Stimulated activated CD4-positive, alpha-beta T cell treated with anti-CD3 and anti-CD28 coated beads, Interleukin-4, amount 100 ng/mL, for 24 hours (primary cell): ENCODE results near the gene PGLYRP2.

Source experiments
- DNase-seq: peaks from one replicate; pipeline ENCODE4 v3.0.0-alpha.2; 2020

PGLYRP2 gene

DNA sequence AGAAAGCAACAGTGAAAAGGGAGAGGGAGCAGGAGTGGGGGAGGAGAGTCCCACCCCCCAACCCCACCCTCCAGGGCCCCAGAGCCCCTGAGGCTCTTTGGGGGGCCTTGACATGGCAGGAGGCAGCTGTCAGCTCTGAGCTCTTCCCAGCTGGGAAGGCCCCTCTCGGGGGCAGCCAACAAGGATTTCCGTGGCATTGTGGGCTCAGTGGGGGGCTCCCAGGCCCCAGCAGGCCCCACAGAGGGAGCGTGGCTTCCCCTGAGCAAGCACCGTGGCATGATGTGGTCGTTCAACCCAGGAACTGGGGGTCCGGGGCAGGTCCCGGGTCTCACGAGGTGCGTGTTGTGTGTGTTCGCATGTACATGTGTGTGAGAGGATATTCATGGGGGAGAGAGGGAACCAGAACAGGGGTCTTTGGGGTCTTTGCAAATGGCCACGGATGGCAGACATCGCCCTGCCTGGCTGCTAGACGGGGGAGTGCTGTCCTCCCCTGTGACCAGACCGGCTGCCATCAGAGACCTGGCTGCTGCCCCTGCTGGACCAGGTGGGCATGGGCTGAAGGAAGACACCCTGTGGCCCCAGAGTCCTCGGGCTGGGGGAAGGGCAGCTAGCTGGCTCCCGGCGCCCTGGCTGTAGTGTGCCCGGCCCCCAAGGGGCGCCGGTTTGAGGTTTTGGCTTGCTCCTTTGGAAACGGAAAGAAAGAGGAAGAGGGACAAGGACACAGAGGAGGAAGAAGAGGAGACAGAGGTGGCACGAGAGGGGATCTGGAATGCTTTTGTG, 56.8 kb downstream of the PGLYRP2 start:
- DNase-seq: no peak

DNA sequence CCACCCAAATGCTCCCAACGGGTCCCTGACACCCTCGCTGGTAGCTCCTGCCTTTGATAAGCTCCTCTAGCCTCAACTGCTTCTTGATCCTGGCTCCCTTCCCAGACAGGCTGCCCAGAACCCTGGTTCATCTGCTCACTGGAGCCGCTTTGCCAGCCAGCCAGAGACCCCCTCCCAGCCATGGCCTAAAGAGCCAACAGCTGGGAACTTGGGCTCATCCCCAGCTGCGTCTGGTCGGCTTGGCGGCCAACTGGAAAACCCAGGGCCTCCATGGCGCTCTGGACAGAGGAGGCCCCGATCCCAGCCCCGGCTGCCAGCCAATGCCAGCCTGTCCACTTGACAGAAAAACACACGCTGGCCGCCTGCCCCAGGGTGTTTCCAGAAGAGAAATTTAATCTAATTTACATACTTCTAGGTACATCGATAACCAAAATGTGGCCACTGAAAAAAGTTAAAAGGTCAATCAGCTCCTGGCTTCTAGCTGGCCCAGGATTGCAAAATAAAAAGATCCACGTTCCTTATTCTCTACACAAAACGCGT, 57.5 kb downstream of the PGLYRP2 start:
- no peak for DNase-seq

DNA sequence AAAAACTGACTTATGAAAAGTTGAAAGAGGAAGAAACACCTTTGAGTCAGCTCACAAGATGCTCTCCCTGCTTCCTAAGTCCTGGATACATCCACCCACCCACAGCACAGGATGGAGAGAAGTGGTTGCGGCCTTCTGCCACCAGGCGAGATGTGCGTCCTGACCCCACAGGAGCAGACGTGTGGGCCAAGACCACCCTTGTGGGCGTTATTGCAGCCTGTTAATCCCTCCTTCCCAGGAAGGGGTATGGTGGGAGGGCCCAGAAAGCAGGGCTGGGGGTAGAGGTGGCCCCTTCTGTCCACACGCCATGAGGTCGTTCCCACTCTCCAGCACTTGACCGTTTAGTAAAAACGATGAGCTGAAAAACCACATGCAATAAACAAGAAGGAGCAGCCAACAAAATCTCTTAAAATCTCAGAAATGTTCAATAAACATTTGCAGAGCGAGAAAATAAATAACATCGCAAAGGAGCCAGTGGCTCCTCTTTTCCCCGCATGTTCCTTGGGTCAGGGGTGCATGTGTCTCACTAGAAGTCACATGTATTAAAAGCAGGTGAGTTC, 58.1 kb downstream of the PGLYRP2 start:
- no peak for DNase-seq

DNA sequence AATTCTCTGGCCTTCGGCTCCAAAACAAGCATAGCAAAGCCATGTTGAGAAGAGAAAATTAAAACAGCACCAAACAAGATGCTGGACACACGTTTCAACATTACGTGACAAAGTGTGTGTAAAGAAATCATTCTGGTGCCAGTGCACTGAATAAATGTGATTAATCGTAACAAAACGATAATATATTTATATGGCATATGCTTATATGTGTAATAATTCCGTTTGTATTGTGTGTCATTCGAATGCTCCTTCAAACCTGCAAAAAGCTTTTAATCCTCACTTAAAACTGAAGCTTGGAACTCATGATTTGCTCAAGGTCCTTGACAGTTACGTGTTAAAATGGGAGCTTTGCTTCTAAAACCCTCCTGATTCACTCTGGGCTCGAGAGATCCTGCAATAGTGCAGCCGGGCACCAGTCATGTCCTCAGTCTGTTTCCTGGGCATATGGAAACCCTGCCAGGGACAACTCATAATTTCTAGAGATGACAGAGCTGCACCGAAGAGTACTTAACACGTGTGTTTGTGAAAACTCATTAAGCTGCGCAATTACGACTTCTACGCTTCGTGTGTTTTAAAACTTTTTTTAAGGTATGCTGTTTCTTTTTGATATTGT, 59.8 kb downstream of the PGLYRP2 start:
- DNase-seq: no peak
